NB4 (cell line): ENCODE data around the gene MCRIP2.

Source experiments
- CTCF ChIP-seq: IDR thresholded peaks from one replicate; pipeline ENCODE4 v1.5.1; 2012; ENCODE audit warnings: low read depth, low read length
- MYC ChIP-seq: IDR thresholded peaks from 2 replicates; pipeline ENCODE4 v1.6.1; 2011; ENCODE audit warnings: low read depth, low read length
- POLR2A ChIP-seq: IDR thresholded peaks from 2 replicates; pipeline ENCODE4 v1.6.1; 2011; ENCODE audit warnings: mild to moderate bottlenecking; ENCODE audit not compliant: insufficient read length; ENCODE audit errors: extremely low read depth
- TF ChIP-seq, protein P1 (sequence below): IDR thresholded peaks from 2 replicates; pipeline ENCODE4 v1.6.1; 2011; ENCODE audit warnings: low read depth, low read length

GRCh38 chr16:627454-628239, 14.0 kb upstream of the MCRIP2 start:
- TF ChIP-seq CTCF = no peak
- no peak for TF ChIP-seq POLR2A
- TF ChIP-seq, protein P1, sequence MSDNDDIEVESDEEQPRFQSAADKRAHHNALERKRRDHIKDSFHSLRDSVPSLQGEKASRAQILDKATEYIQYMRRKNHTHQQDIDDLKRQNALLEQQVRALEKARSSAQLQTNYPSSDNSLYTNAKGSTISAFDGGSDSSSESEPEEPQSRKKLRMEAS = no peak
- TF ChIP-seq MYC = no peak
